BJ (cell line): ENCODE measurements around the gene DCHS2. TPM values are rescaled to one million over a fixed set of nuclear protein-coding genes. Genes with fewer than 3 reads are reported as not detected.

Experiments used
- CTCF ChIA-PET: fragments of 350-600 bp; formaldehyde crosslinking; extraction: SDS; loops from one replicate; lab custom pipeline; 2021; ENCODE audit warnings: antibody characterized with exemption, inconsistent platforms; lab: Yijun Ruan, JAX
- POLR2A ChIA-PET: fragments of 300-600 bp; sonication (Branson Sonifier 250); formaldehyde crosslinking; extraction: SDS; loops from one replicate; lab custom pipeline; 2021; ENCODE audit warnings: antibody characterized with exemption; lab: Charles Lee
- DNase-seq: peaks from one replicate; pipeline ENCODE4 v3.0.0-alpha.2; 2011; ENCODE audit warnings: low read depth
- H3K27me3 ChIP-seq: 2 replicates; pipeline ENCODE4 v1.6.0; 2011; ENCODE audit warnings: low read length; ENCODE audit not compliant: control insufficient read depth, insufficient read depth
- H3K36me3 ChIP-seq: 2 replicates; pipeline ENCODE4 v1.5.1; 2011; ENCODE audit warnings: low read length; ENCODE audit not compliant: control insufficient read depth, insufficient read depth
- H3K4me3 ChIP-seq: 2 replicates; pipeline ENCODE4 v1.5.1; 2011; ENCODE audit warnings: low read depth, mild to moderate bottlenecking, control low read depth, low read length
- CTCF ChIP-seq: IDR thresholded peaks from 2 replicates; pipeline ENCODE4 v1.5.1; 2011; ENCODE audit warnings: low read depth, mild to moderate bottlenecking, control low read depth, inconsistent platforms, low read length, moderate library complexity; ENCODE audit not compliant: insufficient read depth
- polyA plus RNA-seq: library from polyadenylated mRNA; depleted of rRNA; stranded (reverse); fragments of >200 nt; gene quantifications from 2 replicates; pipeline ENCODE4 v1.2.3, GENCODE V29; 2011

DCHS2 gene
- polyA plus RNA-seq, 1 experiment, result not detected

DNA sequence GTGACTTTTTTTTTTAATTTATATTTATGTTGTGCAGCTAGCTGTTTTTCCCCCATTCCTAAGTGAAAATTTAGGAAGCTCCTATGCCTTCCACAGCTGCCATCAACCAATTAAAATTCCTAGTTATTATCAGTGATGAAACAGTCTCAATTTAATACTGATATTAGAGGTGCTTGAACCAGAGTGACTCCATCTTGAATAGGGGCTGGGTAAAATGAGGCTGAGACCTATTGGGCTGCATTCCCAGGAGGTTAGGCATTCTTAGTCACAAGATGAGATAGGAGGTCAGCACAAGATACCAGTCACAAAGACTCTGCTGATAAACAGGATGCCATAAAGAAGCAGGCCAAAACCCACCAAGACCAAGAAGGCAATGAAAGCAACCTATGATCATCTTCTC, 136.7 kb downstream of the DCHS2 start:
- CTCF ChIA-PET, result no interaction called here
- TF ChIP-seq CTCF, result no peak
- POLR2A ChIA-PET, result no interaction called here

GRCh38 chr4:154349829-154350228, 141.8 kb downstream of the DCHS2 start:
- Histone ChIP-seq H3K36me3 (no peaks in the 10 kb centered on the region), H3K27me3 (no peaks in the 10 kb centered on the region), H3K4me3 (no peak overlapping the region)
- ChIA-PET CTCF (interaction anchor here (0.7 to 1.3 kb wide), 2 partner anchors 12 to 565 kb away, joined by 3 to 5 read pairs; no protein-coding TSS in a partner anchor), POLR2A (no interaction called here)
- TF ChIP-seq CTCF, result peak; percentile 42
- no peak for DNase-seq

More for the DNA sequence above, 136.7 kb downstream of the DCHS2 start:
- no peak overlapping the region for H3K4me3 ChIP-seq
- no peak for DNase-seq
- H3K27me3 ChIP-seq, result no peaks in the 10 kb centered on the region
- H3K36me3 ChIP-seq, result no peaks in the 10 kb centered on the region

DNA sequence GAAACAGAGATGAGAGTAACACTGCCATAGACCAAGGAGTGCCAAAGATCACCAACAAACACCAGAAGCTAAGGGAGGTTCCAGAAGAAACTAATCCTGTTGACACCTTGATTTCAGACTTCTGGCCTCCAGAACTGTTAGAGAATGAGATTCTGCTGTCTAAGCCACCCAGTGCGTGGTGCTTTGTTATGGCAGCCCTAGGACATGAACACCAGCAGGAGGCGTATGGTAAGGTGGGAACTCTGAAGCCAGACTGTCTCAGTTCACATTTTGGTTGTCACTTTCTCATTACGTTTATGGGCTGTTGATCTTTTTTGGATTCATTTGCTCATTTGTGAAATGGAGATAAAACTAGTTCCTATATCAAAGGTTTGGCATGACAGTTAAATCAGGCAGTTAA, 142.9 kb downstream of the DCHS2 start:
- DNase-seq, result no peak
- H3K4me3 ChIP-seq, result no peak overlapping the region
- no peak for TF ChIP-seq CTCF
- POLR2A ChIA-PET, result no interaction called here
- H3K36me3 ChIP-seq, result no peaks in the 10 kb centered on the region
- CTCF ChIA-PET, result no interaction called here
- no peaks in the 10 kb centered on the region for H3K27me3 ChIP-seq

DNA sequence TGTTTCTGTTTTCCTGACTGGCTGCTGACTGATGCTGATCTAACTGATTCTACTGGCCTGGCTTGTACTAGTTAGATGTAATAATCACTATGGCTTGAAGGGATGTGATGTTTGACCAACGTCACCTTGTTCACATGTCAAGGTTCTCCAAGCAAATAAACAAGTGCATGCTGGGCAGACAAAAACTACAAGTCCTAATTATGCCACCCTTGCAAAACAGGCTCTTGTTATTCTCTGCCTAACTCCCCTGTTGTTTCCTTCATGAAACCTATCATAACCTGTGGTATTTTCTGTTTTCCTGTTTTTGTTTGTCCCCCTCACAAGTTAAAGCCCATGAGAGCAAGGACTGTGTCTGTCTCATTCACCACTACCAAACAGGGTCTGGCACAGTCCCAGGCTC, 146.2 kb downstream of the DCHS2 start:
- Histone ChIP-seq H3K27me3 (no peaks in the 10 kb centered on the region), H3K36me3 (no peaks in the 10 kb centered on the region), H3K4me3 (no peak overlapping the region)
- TF ChIP-seq CTCF, result no peak
- ChIA-PET POLR2A (no interaction called here), CTCF (interaction anchor here (0.8 to 1.0 kb wide), 2 partner anchors 23 to 24 kb away, joined by 3 read pairs; no protein-coding TSS in a partner anchor)
- DNase-seq, result no peak

- no peak; the same call in 1 of the 2 replicates for TF ChIP-seq CTCF
- ChIA-PET CTCF (interaction anchor here (0.8 to 1.0 kb wide), 2 partner anchors 23 to 25 kb away, joined by 3 read pairs; no protein-coding TSS in a partner anchor), POLR2A (no interaction called here)
- Histone ChIP-seq H3K27me3 (no peaks in the 10 kb centered on the region), H3K4me3 (no peak overlapping the region), H3K36me3 (no peaks in the 10 kb centered on the region)
- no peak for DNase-seq
These were observed 146.9 kb downstream of the DCHS2 start for GRCh38 chr4:154344686-154345085.
